ENCODE data around the gene UTP4.

UTP4 gene

DNA sequence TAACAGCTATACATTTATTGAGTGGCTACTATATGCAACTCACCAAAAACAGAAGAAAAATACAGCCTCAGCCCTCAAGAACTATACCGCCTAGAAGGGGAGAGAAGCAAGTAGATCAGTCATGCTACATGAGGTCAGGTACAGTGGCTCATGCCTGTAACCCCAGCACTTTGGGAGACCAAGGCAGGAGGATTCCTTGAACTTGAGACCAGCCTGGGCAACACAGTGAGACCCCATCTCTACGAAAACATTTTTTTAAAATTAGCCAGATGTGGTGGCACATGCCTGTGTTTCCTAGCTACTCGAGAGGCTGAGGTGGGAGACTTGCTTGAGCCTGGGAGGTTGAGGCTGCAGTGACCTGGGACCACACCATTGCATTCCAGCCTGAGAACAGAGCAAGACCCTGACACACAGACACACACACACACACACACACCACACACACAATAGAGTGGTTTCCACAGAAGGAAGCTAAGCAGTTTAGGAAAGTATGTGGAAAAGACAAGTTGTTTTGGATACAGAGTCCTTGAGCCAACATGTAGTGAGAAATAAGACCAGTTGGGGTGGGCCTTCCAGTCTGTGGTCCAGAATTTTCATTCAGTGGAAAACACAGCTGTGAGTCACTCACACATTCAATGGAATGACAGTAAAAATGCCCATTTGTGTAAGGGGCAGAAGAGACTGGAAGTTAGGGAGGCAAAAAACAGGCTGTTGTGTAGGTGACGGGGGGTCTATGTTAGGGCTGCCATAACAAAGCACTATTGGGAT is 43.8 kb downstream of the UTP4 start:
- DNase-seq (ENCODE audit: low spot score), result no peak

DNA sequence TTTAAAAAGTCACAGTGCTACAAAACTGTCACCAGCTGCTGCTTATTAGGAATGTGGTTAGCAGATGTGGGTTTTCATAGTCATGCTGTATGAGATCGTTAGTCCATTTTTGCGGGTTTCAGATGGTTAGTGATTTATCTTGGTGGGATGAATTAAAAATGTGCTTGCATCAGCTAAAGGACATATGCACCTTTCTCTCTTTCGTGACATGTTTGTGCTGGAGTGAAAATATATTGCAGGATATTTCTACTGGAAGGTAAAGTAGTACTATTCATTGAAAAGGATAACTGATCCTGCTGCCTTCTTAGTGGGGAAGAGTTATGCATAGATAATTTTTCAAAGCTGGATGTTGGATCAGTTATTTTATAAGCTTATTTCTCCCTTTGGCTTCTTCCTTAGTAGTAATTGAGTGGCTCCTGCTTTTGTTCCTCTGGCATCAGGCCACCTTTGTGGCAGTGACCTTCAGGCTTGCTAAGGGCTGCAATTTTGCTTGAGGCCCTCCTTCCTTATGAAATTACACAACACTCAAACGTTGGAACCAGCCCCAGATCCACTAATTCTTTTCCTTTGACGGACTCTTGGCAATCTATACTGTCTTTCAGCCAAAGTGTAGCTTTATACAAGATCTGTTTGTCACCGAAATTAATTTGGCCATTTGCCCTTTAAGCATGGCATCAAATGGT is 47.0 kb downstream of the UTP4 start:
- DNase-seq (ENCODE audit: low spot score), result no peak

DNA sequence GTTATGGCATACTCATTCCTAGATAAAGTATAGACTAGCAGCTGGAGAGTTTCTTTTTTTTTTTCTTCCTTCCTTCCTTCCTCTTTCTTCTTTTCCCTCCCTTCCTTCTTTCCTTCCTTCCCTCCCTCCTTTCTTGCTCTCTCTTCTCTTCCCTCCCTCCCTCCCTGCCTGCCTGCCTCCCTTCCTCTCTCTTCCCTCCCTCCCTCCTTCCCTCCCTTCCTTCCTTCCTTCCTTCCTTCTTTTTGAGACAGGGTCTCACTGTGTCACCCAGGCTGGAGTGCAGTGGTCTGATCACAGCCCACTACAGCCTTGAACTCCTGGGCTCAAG is 47.5 kb downstream of the UTP4 start:
- no peak for DNase-seq (ENCODE audit: low spot score)

DNA sequence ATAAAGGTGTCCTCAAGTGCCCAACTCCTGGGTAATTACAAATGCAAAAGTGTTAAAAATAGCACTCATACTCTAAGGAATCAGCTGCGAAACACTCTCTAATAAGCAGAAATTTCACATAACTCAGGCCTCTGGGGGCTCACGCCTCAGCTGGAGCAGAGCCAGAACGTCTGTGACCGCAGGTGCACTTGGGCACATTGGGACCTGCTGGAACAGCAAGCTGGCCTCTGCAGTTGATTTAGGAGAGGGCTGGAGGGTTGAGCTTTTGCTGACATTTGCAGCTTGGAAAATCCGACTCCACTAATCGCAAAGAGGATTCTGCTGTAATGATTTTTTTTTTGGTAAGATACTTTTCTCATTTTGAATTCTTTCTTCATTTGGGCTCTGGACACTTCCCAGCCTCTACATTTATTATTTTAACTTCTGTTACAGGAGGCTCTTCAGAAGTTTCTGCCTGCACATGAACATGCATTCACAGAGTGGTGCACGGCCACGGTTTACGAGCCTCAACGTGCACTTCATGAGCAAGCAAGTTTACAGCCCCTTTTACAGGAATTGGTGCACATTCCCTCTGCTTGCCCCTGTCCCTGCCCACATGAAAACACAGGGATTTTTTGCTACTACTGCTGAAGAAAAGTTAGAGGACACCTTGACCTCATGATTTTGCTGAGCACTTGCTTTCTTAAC is 50.4 kb downstream of the UTP4 start:
- no peak for DNase-seq (ENCODE audit: low spot score)

DNA sequence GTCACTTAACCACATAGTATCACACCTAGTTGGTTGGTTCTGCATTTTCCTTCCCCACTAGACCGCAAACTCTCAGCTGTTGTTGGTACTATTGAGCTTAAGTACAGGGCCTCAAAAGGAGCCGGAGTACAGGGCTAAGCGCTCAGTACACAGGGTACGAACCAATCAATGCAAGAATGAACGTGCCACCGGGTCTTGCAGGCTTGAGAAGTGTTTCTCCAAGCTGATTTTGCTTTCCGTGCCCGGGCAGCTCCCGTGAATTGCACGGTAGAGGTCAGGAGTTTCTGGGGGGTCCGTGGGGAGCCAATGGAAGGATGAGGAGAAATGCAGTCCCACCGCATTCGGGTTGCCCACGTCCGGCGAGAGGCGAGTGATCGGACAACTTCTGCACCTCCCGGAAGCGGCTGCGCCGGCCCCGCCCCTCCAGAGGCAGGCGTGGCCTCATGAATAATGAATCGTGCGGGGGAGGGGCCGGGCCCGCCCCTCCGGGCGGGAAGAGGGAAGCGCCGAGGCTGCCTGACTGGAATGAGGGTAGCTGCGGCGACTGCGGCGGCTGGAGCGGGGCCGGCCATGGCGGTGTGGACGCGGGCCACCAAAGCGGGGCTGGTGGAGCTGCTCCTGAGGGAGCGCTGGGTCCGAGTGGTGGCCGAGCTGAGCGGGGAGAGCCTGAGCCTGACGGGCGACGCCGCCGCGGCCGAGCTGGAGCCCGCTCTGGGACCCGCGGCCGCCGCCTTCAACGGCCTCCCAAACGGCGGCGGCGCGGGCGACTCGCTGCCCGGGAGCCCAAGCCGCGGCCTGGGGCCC is 54.4 kb downstream of the UTP4 start, which contains the start of gene SNTB2:
Gene SNTB2 (plus strand): TSS at position 523 of the 804 bp plus-strand sequence. CDS start 3 bp downstream, at position 526.
- peak; percentile 92 for DNase-seq (ENCODE audit: low spot score)

DNA sequence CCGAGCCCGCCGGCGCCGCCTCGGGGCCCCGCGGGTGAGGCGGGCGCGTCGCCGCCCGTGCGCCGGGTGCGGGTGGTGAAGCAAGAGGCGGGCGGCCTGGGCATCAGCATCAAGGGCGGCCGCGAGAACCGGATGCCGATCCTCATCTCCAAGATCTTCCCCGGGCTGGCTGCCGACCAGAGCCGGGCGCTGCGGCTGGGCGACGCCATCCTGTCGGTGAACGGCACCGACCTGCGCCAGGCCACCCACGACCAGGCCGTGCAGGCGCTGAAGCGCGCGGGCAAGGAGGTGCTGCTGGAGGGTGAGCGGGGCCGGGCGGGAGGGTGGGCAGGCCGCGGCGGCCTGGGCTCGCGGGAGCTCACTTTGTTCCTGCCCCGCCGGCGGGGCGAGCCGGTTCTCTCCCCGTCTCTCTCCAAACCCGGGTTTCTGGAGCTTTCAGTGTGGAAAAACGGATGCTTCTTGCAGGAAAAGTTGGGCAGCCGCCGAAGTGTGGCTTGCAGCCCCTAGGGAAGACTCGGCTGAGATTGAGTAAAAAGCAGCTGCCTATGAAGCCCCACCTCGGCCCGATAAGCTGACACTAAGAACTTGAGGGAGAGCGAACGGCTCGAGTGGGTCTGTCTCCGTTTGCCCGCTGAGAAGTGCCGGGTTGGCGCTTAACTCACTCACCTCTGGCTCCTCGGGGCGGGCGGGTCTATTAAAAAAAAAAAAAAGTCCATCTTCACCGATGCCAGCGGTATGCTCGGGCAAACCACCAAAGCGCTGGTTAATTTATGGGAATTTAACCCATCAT is 55.2 kb downstream of the UTP4 start:
- peak; percentile 66 for DNase-seq (ENCODE audit: low spot score)

DNA sequence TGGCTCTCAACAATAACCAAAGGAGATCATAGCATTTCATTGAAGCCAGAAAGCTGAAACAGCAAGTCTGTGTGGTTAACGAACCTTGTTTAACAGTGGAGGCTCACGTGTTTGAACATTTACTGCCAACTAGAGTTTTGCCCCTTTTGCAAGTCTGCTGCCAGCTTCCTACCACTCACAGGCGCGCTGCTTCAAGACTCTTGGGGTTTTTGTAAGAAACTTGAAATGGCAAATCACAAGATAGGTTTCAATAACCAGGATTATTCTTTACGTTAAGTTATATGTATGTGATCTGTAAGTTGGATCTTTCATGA is 55.7 kb downstream of the UTP4 start:
- DNase-seq (ENCODE audit: low spot score), result peak; percentile 37

DNA sequence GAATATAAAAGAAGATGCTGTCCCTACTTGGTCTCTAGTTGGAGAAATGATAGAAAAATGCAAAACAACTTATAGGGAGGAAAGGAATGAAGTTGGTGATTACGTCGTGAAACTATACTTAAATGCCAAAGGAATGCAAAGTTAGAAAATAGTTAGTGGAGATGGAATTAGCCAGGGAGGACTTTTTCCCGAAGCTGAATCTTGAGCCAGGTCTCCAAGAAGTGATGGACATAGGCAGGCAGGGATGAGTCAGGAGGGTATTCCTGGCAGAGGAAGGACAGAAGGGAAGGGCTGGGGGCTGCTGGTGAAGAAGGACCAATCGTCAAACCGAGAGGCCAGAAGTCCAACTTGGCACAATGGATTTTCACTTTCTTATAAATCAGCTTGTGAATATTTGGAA is 56.3 kb downstream of the UTP4 start:
- DNase-seq (ENCODE audit: low spot score), result no peak

DNA sequence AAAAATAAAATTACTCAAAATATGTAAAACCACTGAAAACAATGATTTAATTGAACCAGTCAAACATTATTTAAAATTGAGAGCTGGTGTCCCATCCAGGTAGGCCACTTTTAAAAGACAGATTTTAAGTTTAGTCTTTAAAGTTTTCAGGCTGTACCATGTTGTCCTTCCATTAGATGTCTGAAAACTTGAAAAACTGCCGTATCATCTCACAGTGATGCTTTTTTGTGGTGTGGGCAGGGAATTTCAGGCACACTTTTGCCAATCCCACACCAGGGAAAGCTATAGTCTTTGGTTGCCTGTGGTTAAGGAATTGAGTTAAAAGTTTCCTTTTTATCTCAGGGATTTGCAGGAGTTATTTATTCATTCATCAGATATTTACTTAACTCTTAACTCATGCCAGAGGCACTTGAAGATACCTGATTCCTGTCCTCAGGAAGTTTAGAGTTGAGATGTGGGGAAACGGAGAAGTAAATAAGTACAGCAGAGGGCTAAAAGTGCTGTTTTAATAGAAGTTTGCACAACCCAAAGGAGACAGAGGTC is 57.7 kb downstream of the UTP4 start:
- DNase-seq (ENCODE audit: low spot score), result no peak

DNA sequence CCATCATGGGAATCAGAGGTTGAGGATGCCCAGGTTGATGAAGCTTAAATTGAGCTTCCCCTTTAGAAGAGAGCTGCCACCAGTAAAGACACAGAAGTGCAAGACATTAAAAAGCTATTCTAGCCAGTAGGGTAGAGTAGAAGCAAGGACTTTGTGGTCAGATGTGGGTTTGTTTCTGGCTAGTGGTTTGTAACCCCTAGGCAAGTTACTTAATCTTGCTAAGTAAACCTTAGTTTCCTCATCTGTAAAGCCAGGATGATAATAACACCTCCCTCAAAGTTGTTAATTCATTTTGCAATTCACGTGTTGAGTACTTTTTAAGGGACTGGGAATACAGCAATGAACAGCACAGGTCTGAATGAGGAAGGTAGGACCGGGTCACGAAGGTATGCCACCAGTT is 58.1 kb downstream of the UTP4 start:
- DNase-seq (ENCODE audit: low spot score), result no peak

DNA sequence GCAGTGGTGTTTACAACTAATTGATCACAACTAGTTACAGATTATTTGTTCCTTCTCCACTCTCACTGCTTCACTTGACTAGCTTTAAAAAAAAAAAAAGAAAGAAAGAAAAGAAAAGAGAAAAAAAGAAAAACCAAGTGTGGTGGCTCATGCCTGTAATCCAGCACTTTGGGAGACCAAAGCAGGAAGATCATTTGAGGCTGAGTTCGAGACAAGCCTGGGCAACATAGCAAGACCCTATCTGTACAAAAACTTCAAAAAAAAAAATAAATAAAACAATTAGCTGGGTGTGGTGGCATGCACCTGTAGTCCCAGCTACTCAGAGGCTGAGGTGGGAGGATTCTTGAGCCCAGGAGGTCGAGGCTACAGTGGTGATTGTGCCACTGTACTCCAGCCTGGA is 58.7 kb downstream of the UTP4 start:
- no peak for DNase-seq (ENCODE audit: low spot score)

DNA sequence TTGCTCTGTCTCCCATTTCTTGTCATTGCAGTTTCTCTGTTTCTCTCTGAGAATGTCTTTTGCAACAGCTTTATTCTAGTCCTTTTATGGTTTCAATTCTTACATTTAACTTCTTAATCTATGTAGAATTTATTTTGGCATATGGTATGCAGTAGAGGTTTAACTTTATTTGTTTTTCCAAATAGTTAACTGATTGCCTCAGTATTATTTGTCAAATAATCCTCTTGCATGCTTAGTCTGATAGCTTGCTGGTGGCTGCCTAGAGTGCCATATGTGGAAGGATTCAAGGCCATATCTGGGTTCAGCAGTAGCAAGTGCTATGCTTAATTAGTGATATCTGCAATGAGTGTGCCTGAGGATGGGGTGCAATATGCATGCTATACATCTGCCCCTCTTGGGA is 61.4 kb downstream of the UTP4 start:
- no peak for DNase-seq (ENCODE audit: low spot score)

DNA sequence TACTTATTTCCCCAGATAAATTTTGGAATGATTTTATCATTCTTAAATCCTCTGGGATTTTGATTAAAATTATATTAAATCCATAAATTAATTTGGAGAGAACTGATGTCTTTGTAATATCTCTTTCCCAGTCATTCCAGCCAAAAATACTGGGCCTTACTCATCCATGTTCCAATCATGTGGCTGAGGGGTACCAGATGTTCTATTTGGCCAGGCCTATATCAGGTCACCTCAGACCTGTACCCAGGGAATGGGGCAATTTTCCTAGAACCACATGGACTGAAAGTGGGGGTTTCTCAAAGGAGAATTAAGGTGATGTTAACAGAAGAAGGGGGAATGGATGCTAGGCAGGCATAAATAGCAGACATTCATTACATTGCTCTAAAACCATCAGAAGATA is 62.0 kb downstream of the UTP4 start:
- DNase-seq (ENCODE audit: low spot score), result no peak

DNA sequence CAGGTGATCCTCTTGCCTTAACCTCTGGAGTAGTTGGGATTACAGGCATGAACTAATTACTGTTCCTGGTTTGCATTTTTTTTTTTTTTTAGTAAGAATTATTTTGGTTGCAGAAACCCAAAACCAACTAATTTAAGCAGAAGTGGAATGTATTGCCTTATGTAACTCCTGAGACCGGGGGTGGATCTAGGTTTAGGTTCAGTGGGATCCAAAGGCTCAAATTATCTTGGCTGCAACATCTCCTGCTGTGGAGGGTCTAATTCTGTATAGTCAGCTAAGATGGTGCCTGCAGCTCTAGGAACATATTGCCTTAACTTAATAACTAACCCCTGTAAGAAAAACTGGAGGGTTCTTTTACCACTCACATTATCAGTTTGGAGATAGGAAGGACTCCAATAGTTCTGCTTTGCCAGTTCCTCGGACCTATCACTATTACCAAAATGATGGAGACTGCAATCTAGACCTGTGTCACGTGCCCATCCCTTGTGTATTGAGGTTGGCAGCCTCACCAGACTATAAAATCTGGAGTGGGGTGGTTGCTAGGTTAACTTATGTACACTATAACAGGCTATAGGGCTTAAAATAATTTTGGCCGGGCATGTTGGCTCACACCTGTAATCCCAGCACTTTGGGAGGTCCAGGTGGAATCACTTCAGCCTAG is 63.0 kb downstream of the UTP4 start:
- no peak for DNase-seq (ENCODE audit: low spot score)

DNA sequence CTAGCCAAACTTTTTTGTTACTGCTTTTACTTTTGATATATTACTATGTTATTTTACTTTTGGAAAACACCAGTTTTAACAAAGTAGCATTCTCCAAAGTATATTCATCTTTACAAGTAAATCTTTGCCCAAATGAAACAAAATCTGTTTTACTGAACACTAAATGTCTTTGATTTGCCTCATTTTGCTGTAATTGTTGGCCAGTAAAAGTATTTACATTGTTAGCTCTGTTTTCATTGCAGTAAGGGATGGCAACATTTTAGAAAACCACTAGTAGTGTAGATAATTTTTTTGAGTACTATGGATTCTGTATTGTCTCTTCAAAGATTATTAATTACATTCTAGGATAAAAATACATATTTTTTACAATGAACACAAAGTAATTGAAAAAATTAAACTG is 65.1 kb downstream of the UTP4 start:
- DNase-seq (ENCODE audit: low spot score), result no peak

DNA sequence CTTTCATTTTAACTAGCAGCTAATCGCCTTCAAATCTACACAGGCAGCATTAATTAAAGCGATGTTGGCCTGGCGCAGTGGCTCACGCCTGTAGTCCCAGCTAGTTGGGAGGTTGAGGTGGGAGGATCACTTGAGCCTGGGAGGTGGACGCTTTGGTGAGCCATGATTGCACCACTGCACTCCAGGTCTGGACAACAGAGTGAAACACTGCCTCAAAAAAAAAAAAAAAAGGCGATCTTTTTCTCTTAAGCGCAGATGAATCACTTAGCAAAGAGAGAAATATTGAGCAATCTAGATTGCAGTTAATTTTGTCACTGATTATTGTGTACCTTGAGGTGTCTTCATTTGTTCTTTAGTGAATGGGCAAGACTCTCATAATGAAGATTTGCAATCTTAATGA is 66.9 kb downstream of the UTP4 start:
- no peak for DNase-seq (ENCODE audit: low spot score)

DNA sequence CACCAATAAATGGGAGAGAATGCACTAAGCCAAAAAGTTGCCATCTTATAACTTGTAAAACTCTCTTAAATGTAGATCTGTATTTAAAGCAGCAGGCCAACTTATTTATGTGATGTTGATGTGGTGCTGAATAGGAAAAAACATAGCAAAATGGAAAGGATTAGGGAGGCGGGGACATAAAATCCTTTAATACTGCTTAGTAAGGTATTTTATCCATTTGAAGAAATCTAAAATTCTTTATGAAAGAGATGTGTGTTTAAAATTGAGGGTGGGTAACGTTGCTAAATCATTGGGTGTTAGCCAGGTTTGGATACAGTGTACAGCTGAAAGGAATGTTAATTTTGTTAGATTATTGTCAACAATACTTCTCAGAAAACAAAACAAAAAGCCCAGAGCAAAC is 68.8 kb downstream of the UTP4 start:
- DNase-seq (ENCODE audit: low spot score), result no peak

DNA sequence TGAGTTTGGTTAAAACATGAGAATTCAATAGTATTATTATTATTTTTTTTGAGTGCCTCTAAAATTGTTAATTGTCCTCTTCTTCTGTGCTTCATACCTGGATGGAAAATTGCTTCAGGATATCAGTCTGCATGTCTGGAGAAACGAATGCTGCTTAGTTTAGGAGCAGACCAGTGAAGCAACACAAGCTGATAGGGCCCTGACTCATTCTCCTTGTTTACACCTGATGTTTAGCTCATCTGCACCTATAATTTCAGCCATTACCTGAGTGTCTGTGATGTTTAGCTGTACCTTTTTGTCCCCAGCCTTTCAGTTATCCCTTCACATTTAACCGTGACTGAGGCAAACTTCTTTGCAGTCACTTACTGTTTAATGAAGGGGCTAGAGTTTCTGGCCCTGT is 69.3 kb downstream of the UTP4 start:
- DNase-seq (ENCODE audit: low spot score), result no peak

DNA sequence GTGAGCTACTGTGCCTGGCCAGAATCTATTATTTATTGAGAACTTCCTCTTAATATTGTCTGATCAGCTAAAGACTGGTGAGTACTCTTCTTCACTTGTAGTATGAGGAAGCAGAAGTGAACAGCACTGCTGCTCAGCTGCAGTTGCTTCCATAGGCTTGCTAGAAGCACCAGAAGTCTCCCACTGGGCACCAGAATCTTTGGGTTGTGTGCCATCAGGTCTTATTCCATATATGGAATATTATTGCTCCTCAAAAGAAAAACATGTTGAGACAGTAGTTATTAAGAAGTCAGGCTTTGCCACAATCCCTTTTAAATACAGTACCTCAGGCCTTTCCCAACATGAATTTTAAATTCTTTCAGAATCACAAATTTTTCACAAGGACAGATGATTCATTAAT is 71.7 kb downstream of the UTP4 start:
- DNase-seq (ENCODE audit: low spot score), result no peak

DNA sequence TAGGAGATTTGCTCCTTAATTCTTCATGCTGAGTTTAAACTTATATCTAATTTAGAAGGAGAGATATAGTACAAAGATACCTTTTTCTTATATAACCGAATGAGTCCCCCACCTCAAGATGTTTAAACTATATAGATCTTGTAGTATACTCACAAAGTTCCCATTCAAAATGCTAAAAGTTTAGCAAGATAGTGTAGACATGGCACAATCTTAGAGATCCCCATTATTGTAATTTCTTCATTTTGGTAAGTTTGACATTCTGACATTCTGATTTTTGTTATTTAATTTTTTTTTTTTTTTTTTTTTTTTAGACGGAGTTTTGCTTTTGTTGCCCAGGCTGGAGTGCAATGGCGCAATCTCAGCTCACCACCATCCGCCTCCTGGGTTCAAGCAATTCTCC is 77.3 kb downstream of the UTP4 start:
- no peak for DNase-seq (ENCODE audit: low spot score)

DNA sequence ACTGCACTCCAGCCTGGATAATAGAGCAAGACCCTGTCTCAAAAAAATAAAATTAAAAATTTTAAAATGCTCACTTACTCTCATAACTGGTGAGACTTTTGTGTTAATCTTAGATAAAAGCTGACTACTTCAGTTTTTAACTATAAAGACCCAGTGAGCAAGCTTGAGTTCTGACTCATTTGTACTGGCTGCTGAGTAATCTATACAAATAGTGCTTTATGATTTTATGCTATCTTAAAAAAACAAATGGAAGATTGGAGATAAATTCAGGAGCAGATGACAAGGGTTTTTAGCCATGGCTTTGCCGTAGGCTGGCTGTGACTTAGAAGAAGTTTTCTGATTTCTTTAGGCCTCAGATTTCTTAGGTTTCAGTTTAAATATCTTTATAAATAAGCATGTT is 85.0 kb downstream of the UTP4 start:
- no peak for DNase-seq (ENCODE audit: low spot score)
